Activated T-cell treated with anti-CD3 and anti-CD28 coated beads for 1 hour (primary cell): ENCODE measurements around the gene NENF.
"Not testable (repeated sequence)": the region's sequence is repeated elsewhere in the genome, so short reads cannot be mapped to it uniquely, and the experiment has no call there.

ENCODE experiments used
- DNase-seq: peaks from one replicate; pipeline ENCODE4 v3.0.0-alpha.2; 2020; ENCODE audit warnings: low read depth

Gene NENF

GRCh38 chr1:212460376-212460775 is 27.7 kb downstream of the NENF start:
- DNase-seq, result no peak

DNA sequence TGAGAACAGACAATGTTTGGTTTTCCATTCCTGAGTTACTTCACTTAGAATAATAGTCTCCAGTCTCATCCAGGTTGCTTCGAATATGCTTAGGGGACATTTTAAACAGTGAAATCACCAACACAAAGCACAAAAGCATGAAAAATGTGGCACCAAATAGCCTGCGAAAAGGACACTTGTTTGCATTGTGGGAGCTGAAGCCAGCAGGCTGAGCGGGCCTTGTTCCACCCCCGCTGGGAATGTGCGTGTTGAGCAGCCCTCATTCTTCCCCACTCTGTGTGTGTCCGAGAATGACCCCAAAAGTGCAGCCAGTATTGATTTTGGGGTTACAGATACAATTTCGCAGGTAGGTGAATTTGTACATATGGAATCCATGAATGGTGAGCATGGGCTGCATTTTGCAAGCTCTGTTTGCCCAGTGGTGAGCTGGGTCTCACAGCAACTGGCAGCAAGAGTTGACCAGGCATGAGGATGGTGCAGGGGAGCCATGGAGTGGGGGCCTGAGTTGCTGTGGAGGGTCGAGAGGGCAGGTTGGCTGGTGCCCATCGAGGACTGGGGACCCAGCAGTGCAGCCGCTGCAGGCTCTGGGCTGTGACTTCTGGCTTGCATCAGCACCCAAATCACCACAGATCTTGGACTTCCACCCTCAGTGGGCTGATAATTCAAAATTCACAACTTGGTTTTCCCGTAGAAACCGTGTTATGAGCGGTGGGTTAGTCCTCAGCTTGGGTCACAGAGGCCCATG is 29.4 kb downstream of the NENF start:
- DNase-seq, result no peak

- no peak for DNase-seq
Measured at GRCh38 chr1:212463565-212464285, 31.0 kb downstream of the NENF start.

GRCh38 chr1:212465311-212465710 is 32.6 kb downstream of the NENF start:
- DNase-seq, result no peak

DNA sequence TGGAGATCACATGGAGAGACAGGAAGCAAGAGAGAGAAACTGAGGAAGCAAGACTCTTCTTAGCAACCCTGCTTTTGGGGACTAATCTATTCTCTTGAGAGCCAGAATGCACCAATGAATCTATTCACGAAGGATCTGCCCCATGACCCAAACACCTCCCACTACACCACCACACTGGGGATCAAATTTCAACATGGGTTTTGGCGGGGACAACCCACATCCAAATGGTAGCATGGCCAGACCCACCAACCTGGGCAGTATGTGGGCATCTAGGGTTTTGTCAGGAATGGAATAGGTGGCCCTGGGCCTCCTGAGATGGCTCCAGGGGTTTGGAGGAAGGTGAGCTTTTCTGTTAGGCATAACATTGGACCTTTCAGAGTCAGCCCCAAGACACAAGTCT is 33.7 kb downstream of the NENF start:
- DNase-seq, result no peak

- DNase-seq, result no peak
Measured at GRCh38 chr1:212466898-212467650, 34.4 kb downstream of the NENF start.

DNA sequence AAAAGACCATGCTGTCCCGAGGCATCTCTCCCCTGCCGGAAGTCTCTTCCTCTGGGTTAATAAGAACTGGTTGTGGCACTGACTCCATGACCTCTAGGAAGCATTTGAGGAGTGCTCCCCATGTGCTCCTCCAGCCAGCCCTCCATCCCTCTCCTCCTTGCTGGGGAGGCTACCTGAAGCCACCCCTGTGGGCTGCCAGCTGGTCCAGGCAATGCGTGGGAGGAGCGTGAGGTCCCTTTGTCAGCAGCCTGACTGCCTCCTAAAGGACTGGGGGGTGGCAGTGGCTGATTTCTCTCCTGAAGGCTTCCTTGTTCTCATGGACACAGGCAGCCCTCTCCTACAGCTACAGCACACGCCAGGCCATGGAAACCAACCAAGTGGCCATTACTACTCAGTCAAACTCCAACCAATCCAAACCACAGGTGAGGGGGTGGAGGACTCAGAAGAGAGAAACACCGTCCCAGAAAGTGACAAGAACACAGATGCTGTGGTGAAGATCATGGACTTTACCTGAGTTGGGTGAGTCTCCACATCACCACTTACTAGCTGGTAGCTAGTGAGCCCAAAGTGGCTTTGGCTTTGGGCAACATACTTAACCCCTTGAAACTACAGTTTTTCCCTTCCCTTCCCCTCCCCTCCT is 35.2 kb downstream of the NENF start:
- DNase-seq, result no peak

- no peak for DNase-seq
Measured at GRCh38 chr1:212470059-212470458, 37.3 kb downstream of the NENF start.

- no peak for DNase-seq
Measured at GRCh38 chr1:212471286-212471685, 38.6 kb downstream of the NENF start.

- DNase-seq, result no peak
Measured at GRCh38 chr1:212471891-212472675, 39.4 kb downstream of the NENF start.

- DNase-seq, result no peak
Measured at GRCh38 chr1:212473729-212474128, 41.0 kb downstream of the NENF start.

GRCh38 chr1:212475151-212475550 is 42.4 kb downstream of the NENF start:
- DNase-seq, result no peak

- DNase-seq, result not testable (repeated sequence)
Measured at GRCh38 chr1:212475831-212476230, 43.1 kb downstream of the NENF start.

- peak; percentile 58 for DNase-seq
Measured at GRCh38 chr1:212477014-212477679, 44.4 kb downstream of the NENF start.

DNA sequence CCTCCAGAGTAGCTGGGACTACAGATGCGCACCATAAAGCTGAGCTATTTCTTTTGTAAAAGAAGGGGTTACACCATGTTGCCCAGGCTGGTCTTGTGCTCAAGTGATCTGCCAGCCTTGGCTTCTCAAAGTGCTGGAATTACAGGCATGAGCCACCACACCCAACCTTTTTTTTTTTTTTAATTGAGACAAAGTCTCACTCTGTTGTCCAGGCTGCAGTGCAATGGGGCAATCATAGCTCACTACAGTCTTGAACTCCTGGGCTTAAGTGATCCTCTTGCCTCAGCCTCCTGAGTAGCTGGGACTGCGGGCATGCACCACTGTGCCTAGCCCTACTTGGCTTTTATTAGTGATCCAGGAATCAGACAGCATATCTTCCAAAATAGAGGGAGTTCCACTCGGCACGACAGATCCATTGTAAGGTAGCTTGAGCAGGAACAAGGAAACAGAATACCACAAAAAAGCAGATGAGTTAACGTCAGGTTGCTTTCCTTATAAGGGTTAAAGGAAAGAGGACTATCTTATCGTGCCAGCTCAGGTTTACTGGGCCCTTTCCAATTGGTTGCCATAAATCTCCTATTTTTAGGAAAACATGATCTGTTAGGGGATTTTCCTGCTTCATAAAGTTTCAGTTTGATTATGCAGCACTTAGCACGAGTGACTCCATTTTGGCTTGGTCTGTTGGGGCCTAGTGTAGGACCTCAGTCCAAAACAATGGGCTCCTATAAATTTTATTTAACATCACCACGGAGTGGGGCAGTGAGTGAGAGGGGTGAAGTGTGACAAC is 45.2 kb downstream of the NENF start:
- DNase-seq, result no peak

DNA sequence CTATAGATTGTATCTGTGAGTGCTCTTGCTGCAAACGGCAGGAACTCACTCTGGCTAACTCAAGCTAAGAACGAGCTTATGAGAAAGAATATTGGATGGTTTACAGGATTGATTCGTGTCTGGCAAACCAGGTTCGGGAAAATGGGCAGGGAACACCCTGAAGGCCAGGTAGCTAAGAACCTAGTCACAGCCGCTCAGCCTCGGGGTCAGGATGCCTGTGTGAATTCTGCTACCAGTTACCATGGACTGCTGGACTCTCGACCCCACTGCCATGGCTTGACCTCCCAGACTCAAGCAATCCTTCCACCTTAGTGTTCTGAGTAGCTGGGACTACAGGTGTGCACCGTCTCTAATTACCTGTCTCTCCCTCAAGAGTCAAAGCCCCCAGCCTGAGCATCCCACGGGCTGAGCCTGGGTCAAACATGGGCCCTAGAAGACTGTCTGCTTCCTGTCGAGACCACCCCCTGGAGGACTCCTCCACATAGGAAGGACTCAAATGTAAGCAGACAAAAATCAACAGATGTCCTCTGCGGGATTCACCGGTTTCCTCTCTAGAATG is 45.8 kb downstream of the NENF start:
- no peak for DNase-seq

DNA sequence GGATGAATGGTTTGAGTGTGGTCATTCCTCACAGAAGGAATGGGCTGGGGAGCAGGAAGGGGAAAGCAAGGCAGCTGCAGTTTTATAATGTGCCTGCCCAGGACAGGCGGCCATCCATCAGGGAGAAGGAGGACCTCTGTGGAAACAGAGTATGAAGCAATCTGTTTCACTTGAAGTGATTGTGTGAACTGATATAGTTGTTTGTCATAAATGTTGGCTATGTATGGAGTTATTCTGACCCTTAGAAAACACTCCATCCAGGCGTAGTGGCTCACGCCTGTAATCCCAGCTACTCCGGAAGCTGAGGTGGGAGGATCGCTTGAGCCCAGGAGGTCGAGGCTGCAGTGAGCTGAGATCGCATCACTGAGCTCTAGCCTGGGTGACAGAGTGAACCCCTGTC is 46.5 kb downstream of the NENF start:
- no peak for DNase-seq

DNA sequence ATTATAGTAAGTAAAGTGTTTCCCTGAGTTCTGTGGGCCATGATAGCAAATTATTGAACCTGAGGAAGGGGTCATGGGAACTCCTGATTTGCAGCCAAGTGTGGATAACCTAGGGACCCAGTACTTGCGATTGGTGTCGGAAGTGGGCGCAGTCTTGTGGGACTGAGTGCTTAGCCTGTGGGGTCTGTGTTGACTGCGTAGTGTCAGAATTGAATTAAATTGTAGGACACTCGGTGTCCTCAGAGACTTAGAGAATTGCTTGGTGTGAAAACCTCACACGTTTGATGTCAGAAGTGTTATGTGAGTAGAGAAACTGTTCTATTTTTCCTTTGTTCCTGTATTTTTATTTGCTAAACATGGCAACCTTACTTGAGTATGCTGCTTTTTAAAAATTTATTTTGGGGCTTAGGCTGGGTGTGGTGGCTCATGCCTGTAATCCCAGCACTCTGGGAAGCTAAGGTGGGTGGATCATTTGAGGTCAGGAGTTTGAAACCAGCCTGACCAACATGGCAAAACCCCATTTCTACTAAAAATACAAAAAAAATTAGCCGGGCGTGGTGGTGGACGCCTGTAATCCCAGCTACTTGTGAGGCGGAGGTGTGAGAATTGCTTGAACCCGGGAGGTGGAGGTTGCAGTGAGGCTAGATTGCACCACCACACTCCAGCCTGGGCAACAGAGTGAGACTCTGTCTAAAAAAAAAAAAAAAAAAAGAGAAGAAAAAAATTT is 48.2 kb downstream of the NENF start:
- not testable (repeated sequence) for DNase-seq

DNA sequence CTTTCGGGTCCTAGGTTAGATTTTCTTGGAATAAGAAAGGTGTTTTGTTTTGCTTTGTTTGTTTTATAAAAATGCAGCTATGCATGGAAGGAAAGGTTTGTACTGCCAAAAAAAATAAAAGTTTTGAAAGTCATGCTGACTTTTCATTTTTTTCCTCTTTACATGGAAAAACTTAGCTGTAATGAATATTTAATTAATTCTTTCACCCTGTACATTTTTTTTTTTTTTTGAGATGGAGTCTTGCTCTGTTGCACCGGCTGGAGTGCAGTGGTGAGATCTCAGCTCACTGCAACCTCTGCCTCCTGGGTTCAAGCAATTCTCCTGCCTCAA is 48.7 kb downstream of the NENF start:
- no peak for DNase-seq
